Epidermal melanocyte (primary cell): ENCODE data around the gene XPO1.
"Not testable (repeated sequence)": the region's sequence is repeated elsewhere in the genome, so short reads cannot be mapped to it uniquely, and the experiment has no call there.

ENCODE experiments used
- DNase-seq: peaks from one replicate; pipeline ENCODE4 v3.0.0; 2011; ENCODE audit warnings: low spot score; ENCODE audit not compliant: insufficient read length

XPO1 gene

DNA sequence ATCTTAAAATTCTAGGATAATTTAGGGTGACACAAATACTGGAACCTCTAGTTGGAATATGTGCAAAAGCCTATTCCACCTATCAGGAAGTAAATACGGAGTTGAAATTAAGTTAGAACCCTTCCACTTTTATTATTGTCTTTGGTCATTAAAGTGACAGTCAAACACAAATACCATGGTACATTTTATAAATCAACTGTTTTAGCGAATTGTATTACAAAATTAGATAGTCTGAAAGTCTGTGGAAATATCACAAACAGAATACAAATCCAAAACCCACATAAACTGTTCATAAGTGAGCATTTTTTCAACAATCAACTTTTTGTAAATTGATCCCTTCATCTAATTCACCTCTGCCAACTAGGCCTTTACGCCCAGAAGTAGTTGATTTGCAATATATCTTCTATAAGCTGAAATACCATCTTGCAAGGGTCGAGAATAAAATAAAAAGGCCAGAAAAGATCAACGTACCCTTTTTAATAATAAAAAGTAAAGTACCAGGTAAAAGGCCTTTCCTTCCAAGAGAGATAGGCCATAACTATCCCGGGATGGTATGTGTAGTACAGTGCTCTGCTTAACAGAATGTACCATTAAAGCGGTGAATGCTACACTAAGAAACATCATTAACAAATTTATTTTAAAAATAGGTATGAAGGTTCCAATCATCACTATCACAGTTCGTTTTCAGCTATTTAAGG lies 68.6 kb downstream of the XPO1 start:
- no peak for DNase-seq

DNA sequence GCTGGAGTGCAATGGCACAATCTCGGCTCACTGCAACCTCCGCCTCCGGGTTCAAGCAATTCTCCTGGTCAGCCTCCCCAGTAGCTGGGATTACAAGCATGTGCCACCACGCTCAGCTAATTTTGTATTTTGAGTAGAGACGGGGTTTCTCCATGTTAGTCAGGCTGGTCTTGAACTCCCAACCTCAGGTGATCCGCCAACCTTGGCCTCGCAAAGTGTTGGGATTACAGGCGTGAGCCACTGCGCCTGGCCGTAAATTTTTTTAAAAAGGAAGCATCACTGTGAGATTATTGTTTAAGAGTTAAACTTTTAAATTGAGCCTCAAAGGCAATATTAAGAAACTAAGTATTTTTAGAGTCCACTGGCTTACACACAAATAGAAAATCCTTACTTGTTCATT lies 69.9 kb downstream of the XPO1 start:
- not testable (repeated sequence) for DNase-seq

DNA sequence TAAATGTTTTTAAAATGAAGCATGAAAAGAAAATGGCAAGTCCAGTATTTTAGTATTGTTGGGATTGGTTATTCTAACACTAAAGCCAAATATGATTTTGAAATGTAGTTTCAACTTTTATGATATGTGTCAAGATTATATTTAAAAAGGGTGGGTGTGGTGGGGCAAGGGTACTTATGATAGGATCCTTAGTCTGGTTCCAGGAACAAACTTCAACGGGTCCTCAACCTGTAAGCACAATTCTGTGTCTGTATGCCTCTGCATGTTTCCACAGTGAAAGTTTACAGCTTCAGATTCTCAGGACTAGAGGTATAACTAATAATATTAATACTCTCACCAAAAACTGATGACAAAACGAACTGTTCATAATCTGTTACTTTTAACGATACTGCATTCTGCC lies 73.1 kb downstream of the XPO1 start:
- DNase-seq: no peak

DNA sequence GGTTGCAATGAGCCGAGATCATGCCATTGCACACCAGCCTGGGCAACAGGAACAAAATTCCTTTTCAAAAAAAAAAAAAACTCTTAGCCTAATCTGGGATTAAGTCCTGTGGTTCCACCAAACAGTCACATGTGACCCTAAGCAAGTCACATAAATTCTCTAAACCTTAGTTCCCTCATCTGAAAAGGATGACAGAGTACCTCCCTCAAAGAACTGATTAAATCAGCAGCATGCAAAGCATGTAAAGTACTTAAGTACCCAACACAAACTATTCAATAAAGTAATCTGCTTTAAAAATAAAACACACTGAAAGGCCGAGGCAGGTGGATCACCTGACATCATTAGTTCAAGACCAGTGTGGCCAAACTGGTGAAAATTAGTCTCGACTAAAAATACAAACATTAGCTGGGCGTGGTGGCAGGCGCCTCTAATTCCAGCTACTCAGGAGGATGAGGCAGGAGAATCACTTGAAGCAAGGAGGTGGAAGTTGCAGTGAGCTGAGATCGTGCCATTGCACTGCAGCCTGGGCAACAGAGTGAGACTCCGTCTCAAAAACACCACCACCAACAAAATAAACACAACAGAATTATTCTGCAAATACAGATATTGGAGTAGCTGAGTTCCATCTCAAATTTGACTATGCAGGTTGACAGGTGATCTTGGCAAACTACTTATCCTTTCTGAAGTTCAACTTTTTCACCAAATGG lies 74.2 kb downstream of the XPO1 start:
- no peak for DNase-seq

DNA sequence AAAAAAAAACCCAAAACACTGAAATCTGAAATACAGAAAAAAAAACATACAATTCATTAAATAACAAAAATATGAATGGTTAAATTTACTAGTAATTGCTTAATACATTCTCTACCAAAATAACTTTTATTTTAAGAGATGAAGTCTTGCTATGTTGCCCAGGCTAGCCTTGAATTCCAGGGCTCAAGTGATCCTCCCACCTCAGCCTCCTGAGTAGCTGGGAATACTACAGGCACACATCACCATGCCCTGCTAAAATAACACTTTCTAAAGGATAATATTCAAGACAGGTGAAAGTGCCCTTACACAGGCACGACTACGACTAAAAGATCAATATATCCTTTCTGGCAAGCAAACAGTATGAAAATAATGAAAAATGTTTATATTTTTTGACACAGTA lies 76.8 kb downstream of the XPO1 start:
- DNase-seq: no peak

DNA sequence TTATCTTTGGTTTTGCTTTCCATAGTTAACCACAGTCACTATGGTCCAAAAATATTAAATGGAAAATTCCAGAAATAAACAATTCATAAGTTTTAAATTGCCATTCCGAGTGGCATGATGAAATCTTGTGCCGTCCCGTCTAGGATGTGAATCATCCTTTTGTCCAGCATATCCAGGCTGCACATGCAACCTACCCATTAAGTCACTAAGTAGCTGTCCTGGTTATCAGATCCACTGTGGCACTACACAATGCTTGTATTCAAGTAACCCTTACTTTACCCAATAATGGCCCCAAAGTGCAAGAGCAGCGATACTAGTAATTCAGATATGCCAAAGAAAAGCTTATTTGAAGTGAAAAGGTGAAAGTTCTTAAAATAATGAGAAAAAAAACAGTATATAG lies 78.0 kb downstream of the XPO1 start:
- DNase-seq: peak; percentile 19

DNA sequence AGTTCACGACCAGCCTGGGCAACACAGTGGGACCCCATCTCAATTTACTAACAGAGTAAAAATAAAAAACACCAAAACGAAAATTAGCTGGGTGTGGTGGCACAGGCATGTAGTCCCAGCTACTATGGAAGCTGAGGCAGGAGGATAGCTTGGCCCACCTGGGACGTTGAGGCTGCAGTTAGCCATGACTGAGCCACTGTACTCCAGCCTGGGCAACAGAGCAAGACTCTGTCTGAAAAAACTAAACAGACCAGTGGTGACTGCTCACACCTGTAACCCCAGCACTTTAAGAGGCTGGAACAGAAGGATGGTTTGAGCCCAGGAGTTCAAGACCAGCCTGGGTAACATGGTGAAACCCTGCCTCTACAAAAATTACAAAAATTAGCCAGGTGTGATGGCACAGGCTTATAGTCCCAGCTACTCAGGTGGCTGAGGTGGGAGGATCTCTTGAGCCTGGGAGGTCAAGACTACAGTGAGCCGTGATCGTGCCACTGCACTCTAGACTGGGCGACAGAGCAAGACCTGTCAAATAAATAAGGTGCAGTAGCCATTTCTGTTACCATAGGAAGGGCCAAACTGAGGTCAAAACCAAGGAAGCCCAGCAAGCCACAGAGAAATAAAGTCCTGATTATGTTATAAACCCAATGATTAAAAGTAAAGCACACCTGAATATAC lies 81.3 kb downstream of the XPO1 start:
- DNase-seq: no peak

DNA sequence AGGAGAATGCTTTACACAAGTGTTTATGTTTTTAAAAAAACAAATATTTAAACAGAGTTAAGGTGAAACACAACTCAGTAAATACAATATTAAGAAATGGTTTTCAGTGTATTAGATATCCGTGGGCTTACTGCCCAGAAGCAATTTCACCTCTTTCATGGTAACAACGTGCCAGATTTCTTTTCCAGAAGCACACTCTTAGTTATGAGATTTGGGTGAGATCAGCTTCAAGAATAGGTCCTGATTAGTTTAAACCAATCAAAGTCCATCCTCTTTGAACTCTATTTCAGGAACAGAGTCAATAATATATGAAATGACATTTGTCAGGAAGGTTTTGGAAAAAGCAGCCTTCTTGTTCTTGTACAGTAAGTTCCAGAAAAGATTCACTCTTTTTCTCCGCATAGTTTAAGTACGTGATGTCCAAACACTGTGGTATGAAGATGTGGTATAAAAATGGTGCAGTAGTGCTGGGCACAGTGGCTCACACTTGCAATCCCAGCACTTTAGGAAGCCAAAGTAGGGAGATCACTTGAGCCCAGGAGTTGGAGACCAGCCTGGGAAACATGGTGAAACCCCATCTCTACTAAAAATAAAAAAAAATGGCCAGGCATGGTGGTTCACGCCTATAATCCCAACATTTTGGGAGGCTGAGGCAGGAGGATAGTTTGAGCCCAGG lies 81.9 kb downstream of the XPO1 start:
- DNase-seq: no peak

DNA sequence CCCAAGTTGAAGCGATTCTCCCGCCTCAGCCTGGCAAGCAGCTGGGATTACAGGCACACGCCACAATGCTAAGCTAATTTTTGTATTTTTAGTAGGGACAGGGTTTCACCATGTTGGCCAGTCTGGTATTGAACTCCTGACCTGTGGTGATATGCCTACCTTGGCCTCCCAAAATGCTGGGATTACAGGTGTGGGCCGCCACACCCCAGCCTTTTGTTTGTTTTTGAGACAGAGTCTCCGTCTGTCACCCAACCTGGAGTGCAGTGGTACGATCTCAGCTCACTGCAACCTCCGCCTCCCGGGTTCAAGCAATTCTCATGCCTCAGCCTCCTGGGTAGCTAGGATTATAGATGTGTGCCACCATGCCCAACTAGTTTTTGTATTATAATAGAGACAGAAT lies 83.2 kb downstream of the XPO1 start:
- not testable (repeated sequence) for DNase-seq

DNA sequence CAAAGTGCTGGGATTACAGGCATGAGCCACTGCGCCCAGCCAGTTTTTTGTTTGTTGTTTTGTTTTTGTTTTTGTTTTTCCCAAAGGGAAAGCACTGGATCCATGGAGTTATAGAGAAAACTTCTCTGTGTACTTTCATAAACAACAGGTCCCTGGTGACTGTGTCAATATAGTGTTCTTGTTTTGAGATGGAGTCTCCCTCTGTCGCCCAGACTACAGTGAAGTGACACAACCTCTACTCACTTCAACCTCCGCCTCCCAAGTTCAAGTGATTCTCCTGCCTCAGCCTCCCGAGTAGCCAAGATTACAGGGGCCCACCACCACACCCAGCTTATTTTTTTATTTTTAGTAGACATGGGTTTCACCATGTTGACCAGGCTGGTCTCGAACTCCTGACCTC lies 83.8 kb downstream of the XPO1 start:
- no peak for DNase-seq

DNA sequence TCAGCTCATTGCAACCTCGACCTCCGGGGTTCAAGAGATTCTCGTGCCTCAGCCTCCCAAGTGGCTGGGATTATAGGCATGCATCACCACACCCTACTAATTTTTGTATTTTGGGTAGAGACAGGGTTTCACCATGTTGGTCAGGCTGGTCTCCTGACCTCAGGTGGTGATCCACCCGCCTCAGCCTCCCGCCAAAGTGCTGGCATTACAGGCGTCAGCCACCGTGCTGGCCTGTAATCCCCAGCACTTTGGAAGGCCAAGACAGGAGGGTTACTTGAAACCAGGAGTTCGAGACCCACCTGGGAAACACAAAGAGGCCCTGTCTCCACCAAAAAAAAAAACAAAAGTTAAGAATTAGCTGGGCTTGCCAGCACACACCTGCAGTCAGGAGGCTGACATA lies 85.8 kb downstream of the XPO1 start:
- DNase-seq: no peak

DNA sequence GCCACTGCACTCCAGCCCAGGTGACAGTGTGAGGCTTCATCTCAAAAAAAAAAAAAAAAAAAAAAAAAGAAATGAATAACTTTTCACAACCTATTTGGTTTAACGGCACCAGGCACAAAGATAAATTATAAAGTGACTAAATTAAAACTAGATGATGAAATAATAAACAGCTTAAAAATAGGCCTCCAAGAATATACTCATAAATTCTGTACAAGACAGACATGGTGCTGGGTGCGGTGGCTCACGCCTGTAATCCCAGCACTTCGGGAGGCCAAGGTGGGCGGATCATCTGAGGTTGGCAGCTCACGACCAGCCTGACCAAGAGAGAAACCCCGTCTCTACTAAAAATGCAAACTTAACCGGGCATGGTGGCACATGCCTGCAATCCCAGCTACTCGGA lies 87.0 kb downstream of the XPO1 start:
- DNase-seq: no peak

DNA sequence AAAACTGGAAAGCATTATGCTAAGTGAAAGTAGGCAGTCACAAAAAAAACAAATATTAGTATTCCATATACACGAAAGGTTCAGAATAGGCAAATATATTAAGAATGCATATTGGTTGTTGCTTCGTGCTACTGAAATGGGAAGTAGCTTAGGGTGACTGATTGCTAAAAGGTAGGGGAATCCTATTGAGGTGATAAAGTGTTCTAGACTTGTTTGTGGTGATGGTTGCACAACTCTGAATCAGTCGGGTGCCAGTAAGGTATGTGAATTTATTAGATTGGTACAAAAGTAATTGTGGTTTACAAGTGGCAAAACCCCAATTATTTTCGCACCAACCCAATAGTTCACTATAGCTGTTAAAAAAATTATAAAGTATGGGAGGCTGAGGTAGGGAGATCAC lies 88.0 kb downstream of the XPO1 start:
- DNase-seq: no peak

DNA sequence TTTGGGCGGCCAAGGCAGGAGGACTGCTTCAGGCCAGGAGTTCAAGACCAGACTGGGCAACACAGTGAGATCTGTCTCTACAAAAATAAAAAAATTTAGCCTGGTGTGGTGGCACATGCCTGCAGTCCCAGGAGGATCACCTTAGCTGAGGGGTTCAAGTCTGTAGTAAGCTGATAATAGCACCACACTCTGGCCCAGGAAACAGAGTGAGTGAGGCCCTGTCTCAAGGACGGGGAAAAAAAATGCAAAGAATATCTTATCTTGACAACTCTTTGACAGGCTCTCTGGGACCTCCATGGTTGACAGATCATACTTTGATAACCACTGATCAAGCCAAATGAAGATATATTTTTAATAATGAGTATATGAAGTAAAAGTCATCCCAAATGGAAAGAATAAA lies 89.9 kb downstream of the XPO1 start:
- DNase-seq: no peak

DNA sequence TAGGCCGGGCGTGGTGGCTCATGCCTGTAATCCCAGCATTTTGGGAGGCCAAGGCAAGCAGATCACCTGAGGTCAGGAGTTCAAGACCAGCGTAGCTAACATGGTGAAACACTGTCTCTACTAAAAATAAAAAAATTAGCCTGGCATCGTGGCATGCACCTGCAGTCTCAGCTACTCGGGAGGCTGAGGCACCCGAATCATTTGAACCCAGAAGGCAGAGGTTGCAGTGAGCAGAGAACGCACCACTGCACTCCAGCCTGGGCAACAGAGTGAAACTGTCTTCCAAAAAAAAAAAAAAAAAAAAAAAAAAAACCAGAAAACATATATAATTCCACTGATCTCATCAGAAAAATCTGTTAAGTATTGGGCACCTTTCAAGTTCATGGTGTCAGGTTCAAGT lies 91.2 kb downstream of the XPO1 start:
- DNase-seq: not testable (repeated sequence)

DNA sequence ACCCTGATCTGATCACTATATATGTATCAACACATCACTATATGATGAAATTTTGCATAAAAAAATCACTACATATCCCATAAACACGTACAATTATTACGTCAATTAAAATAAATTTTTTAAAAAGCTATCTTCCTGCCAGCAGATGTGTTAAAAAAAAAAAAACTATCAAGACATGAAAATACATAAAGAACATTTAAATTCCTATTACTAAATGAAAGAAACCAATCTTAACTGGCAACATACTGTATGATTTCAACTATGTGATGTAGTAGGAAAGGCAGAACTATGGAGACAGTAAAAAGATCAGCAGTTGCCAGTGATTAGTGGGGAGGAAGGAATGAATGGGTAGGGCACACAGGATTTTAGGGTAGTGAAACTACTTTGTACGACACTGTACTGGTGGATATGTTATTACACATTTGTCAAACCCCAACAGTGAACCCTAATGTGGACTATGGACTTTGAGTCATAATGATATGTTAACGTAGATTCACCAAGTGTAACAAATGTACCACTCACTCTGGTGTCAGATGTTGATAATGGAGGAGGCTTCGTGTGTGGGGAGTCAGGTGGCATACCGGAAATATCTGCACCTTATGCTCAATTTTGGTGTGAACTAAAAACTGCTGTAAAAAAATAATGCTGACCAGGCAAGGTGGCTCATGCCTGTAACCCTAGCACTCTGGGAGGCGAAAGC lies 94.7 kb downstream of the XPO1 start:
- no peak for DNase-seq

DNA sequence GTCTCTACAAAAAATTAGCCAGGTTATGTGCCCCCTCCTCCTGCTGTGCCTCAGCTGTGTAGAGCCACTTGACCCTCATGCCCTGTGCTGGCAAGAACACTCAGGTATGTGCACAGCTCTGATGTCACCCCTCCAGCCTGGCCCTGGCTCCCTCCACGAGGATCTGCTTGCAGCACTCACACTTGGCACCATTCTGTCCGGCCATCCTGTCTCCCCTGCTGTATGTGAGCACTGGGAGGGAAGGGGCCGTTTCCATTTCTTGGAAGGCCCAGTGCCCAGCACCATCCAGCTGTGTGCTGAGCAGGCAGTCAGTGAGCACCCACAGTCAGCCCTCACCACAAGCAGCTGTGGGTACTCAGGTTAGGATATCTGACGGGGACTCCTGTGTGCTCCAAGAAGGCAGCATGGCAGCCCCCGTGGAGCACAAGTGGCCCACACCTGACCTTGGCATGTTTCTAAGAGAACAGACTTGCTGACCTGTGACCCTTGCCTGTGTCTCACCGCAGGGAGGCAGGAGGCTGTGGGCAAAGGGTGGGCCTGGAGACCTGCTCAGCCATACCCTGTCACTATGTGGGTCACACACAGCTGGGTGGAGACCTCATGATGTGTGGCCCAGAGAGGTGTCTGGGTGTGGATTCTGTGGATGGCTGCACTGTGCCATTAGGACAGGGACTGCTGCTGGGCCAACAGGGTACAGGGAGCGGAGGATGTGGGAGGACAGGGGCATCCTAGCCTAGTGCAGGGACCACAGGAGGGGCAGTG lies 98.7 kb downstream of the XPO1 start:
- no peak for DNase-seq

DNA sequence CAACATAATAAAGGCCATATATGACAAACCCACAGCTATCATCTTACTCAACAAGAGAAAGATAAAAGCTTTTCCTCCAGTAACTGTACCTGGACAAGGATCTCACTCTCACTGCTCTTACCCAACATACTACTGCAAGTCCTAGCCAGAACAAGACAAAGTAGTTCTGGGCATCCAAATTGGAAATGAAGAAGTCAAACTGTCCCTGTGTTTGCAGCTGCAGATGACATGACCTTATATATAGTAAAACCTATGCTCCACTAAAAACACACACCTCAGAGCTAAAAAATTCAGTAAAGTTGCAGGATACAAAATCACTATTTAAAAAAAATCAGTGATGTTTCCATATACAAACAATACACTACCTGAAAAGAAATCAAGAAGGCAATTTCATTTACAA lies 99.5 kb downstream of the XPO1 start:
- no peak for DNase-seq

DNA sequence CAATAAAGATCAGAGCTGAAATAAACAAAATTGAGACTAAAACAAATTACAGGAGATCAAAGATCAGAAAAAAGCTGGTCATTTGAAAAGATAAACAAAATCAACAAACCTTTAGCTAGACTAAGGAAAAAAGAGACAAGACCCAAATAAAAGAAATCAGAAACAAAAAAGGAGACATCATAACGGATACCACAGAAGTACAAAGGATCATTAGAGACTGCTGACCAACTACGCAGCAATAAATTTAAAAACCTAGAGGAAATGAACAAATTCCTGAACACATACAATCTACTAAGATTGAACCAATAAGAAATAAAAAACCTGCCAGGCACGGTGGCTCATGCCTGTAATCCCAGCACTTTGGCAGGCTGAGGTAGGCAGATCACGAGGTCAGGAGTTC lies 101.0 kb downstream of the XPO1 start:
- DNase-seq: no peak

DNA sequence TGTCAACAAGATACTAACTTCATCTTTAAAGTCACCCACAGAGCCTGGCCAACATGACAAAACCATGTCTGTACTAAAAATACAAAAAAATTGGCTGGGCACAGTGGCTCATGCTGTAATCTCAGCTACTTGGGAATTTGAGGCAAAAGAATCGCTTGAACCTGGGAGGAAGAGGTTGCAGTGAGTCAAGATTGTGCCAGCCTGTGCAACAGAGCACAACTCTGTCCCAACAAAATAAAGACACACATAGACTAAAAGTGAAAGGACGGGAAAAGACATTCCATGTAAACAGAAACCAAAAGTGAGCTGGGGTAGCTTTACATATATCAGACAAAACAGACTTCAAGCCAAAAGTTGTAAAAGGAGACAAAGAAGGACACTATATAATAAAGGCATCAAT lies 102.1 kb downstream of the XPO1 start:
- no peak for DNase-seq

DNA sequence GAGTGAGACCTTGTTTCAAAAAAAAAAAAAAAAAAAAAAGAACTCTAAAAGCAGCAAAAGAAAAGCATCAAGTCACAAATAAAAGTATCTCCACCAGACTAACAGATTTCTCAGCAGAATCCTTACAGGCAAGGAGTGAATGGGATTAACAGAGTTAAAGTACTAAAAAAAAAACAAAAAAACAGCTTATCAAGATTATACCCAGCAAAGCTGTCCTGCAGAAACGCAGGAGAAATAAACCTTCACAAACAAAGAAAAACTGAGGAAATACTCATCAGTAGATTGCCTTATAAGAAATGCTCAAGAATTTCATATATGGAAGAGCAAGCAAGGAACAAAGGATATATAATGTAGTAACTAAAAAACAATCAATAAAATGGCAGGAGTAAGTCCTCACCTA lies 102.9 kb downstream of the XPO1 start:
- DNase-seq: no peak
